Hepatocyte (in vitro differentiated cells): Measurements from ENCODE around the gene HPX. TPM values are rescaled to one million over a fixed set of nuclear protein-coding genes. Genes with fewer than 3 reads are reported as not detected.

Source experiments
- DNase-seq: peaks from one replicate; pipeline ENCODE4 v3.0.0-alpha.2; 2016; ENCODE audit warnings: low spot score
- H2AFZ ChIP-seq: fragments of 200-600 bp; sonication (generic); 2 replicates; pipeline ENCODE4 v1.6.0; 2016; ENCODE audit warnings: antibody characterized with exemption, mild to moderate bottlenecking
- H3K27ac ChIP-seq: fragments of 200-600 bp; sonication (generic); 2 replicates; pipeline ENCODE4 v1.5.1; 2016; ENCODE audit warnings: mild to moderate bottlenecking
- H3K27me3 ChIP-seq: fragments of 200-600 bp; sonication (generic); 2 replicates; pipeline ENCODE4 v1.6.1; 2016
- H3K36me3 ChIP-seq: fragments of 200-600 bp; sonication (generic); replicated peaks from 2 replicates; pipeline ENCODE4 v1.5.1; 2016; ENCODE audit warnings: low read depth; ENCODE audit not compliant: insufficient read depth
- H3K4me1 ChIP-seq: fragments of 200-600 bp; sonication (generic); 2 replicates; pipeline ENCODE4 v1.5.1; 2016; ENCODE audit warnings: mild to moderate bottlenecking, moderate library complexity; ENCODE audit not compliant: insufficient read depth
- H3K4me2 ChIP-seq: fragments of 200-600 bp; sonication (generic); 2 replicates; pipeline ENCODE4 v1.6.0; 2016
- H3K4me3 ChIP-seq: fragments of 200-600 bp; sonication (generic); 2 replicates; pipeline ENCODE4 v1.5.1; 2016; ENCODE audit warnings: mild to moderate bottlenecking
- H3K79me2 ChIP-seq: fragments of 200-600 bp; sonication (generic); 2 replicates; pipeline ENCODE4 v1.6.0; 2017; ENCODE audit warnings: mild to moderate bottlenecking
- H3K9me2 ChIP-seq: fragments of 200-600 bp; sonication (generic); replicated peaks from 2 replicates; pipeline ENCODE4 v1.6.0; 2017; ENCODE audit warnings: mild to moderate bottlenecking; ENCODE audit not compliant: insufficient read depth
- H3K9me3 ChIP-seq: fragments of 200-600 bp; sonication (generic); 2 replicates; pipeline ENCODE4 v1.5.1; 2016; ENCODE audit warnings: low read depth, mild to moderate bottlenecking
- H4K20me1 ChIP-seq: fragments of 200-600 bp; sonication (generic); 2 replicates; pipeline ENCODE4 v1.6.0; 2016; ENCODE audit warnings: mild to moderate bottlenecking; ENCODE audit not compliant: insufficient read depth, poor library complexity, severe bottlenecking
- CTCF ChIP-seq: fragments of 200-600 bp; sonication (generic); IDR thresholded peaks from 2 replicates; pipeline ENCODE4 v1.5.1; 2016; ENCODE audit warnings: antibody characterized with exemption, mild to moderate bottlenecking; ENCODE audit not compliant: poor library complexity
- EZH2 ChIP-seq: fragments of 200-600 bp; sonication (generic); IDR thresholded peaks from 2 replicates; pipeline ENCODE4 v1.6.1; 2016; ENCODE audit warnings: antibody characterized with exemption, mild to moderate bottlenecking, borderline replicate concordance
- EZH2phosphoT487 ChIP-seq: fragments of 200-600 bp; sonication (generic); IDR thresholded peaks from one replicate; pipeline ENCODE4 v1.6.1; 2018; ENCODE audit warnings: antibody characterized with exemption, mild to moderate bottlenecking, low read depth, moderate library complexity; ENCODE audit not compliant: unreplicated experiment, severe bottlenecking
- WGBS: methylation state at CpG from one replicate; pipeline ENCODE4 v1.1.6; 2016; ENCODE audit warnings: low lambda C conversion rate; ENCODE audit errors: missing lambda C conversion rate; 5-methylcytosine and 5-hydroxymethylcytosine counted together
- polyA plus RNA-seq: library from polyadenylated mRNA; unstranded; fragments of >200 nt; fragmentation: Nextera tagmentation; extraction: Ambion mirVana; gene quantifications from 2 replicates; pipeline ENCODE4 v1.2.1, GENCODE V29; 2016
- total RNA-seq: library from RNA; depleted of rRNA; stranded (reverse); fragments of >200 nt; gene quantifications from 2 replicates; pipeline ENCODE4 v1.2.3, GENCODE V29; 2014

The HPX gene
- total and polyA plus RNA-seq, 2 experiments from 2014 or later = 358 to 361 TPM

DNA sequence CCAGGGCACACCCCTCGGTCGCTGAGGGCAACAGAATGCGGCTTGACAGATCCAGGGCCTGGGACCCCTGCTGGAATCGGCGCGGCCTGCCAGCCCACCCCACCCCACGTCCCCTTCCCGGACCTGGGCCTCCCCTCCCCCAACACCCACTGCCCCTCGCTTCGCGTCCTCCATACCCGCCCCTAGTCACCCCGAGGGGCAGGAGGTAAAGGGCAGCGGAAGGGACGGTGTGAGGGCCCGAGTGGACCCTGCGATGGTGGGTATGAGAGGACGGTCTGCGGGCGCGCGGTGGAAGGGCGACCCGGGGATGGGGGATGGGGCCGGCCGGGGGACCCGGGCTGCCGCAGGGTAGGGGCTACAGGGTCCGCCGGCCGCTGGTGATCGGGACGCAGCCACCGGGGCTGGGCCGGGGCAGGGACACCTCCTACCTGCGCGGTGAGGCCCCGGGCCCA, 22.2 kb downstream of the HPX start:
- Histone ChIP-seq H3K27ac (peak overlapping the region; percentile 89), H2AFZ (peak overlapping the region; percentile 95), H3K4me3 (peak overlapping the region; percentile 97), H4K20me1 (no peaks in the 10 kb centered on the region), H3K36me3 (no peaks in the 10 kb centered on the region), H3K9me3 (no peaks in the 10 kb centered on the region), H3K27me3 (no peaks in the 10 kb centered on the region), H3K79me2 (peaks cover 55% of the 10 kb centered on the region), H3K9me2 (no peaks in the 10 kb centered on the region), H3K4me2 (peak overlapping the region; percentile 78), H3K4me1 (peaks cover 9% of the 10 kb centered on the region)
- 0% methylated on average over 14 of the region's 38 CpGs for WGBS
- TF ChIP-seq EZH2phosphoT487 = no peak
- no peak for TF ChIP-seq EZH2
- no peak for TF ChIP-seq CTCF
- DNase-seq = peak; percentile 50

DNA sequence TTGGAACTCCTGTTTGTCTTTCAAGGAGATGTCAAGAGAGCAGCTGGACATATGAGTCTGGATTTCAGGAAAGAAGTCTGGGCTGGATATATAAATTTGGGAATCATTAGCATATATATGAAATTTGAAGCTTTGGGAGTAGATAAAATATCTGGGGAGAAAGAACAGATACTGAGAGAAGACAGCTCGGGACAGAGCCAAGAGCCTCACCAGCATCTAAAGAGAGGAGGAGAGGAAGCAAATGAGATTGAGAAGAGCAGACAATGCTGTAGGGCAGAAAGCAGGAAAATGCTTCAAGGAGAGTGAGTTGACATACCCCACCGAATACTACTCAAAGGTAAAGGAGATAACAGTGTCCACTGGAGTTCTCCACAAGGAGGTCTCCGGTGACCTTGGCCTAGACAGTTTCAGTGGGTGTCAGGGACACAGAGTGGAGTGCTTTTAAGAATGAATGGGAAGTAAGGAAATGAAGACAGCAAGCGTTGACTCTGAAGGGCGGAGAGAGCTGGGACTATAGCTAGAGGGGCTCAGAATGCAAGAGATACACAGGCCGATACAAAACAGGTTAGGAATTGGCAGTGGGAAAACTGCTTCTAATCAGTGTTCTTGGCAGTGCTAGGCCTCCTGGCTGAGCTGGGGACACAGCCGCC, 22.8 kb downstream of the HPX start:
- TF ChIP-seq EZH2 = no peak
- no peak for TF ChIP-seq CTCF
- no peak for TF ChIP-seq EZH2phosphoT487
- H3K4me1 ChIP-seq = peaks cover 9% of the 10 kb centered on the region
- peak overlapping the region; percentile 89 for H3K27ac ChIP-seq
- DNase-seq = no peak
- H3K27me3 ChIP-seq = no peaks in the 10 kb centered on the region
- no peaks in the 10 kb centered on the region for H3K36me3 ChIP-seq
- H4K20me1 ChIP-seq = no peaks in the 10 kb centered on the region
- no peaks in the 10 kb centered on the region for H3K9me3 ChIP-seq
- H3K4me2 ChIP-seq = peak overlapping the region; percentile 78
- peak overlapping the region; percentile 95 for H2AFZ ChIP-seq
- WGBS = 30% methylated on average over 7 of the region's 7 CpGs
- H3K9me2 ChIP-seq = no peaks in the 10 kb centered on the region
- peak overlapping the region; percentile 97 for H3K4me3 ChIP-seq
- H3K79me2 ChIP-seq = peaks cover 59% of the 10 kb centered on the region

DNA sequence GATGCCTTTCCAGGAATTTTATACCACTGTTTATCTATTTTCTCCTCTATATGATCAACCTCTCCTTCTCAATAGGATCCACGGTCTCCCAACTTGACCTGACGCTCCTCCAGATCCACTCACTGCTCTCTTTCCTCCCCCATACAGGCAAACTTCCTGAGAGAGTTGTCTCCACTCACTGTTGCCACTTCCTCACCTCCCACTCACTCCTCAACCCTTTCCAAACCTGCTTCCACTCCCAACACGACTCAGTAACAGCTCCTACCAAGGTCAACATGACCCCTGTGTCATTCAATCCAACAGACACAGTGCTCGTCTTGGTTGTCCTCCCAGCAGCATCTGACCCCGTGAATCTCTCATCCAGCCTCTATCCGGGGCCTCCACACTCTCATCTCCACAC, 25.0 kb downstream of the HPX start:
- H3K4me1 ChIP-seq = peaks cover 9% of the 10 kb centered on the region
- WGBS = 97% methylated on average over 6 of the region's 6 CpGs

More for the DNA sequence above, 25.0 kb downstream of the HPX start:
- no peak overlapping the region for H3K4me2 ChIP-seq
- peaks cover 65% of the 10 kb centered on the region for H3K79me2 ChIP-seq
- H4K20me1 ChIP-seq = no peaks in the 10 kb centered on the region
- no peaks in the 10 kb centered on the region for H3K27me3 ChIP-seq
- no peaks in the 10 kb centered on the region for H3K36me3 ChIP-seq
- TF ChIP-seq CTCF (no peak), EZH2phosphoT487 (no peak), EZH2 (no peak)
- H3K27ac ChIP-seq = no peak overlapping the region
- no peaks in the 10 kb centered on the region for H3K9me2 ChIP-seq
- DNase-seq = no peak
- no peak overlapping the region for H3K4me3 ChIP-seq
- no peak overlapping the region for H2AFZ ChIP-seq
- H3K9me3 ChIP-seq = no peaks in the 10 kb centered on the region
